Measurements from ENCODE around the gene DDO. TPM values are rescaled to one million over a fixed set of nuclear protein-coding genes. Genes with fewer than 3 reads are reported as not detected.

The DDO gene
- total and polyA plus RNA-seq, 9 of the 15 experiments (the other 6 are each of a cell fraction or from before 2014, with no cell fraction given), result not detected

- Histone ChIP-seq H3K9me3 (replicated peaks; ENCODE audit: control insufficient read depth, insufficient read depth, low read depth, low read length) (no peaks in the 10 kb centered on the region), H3K9me1 (ENCODE audit: control insufficient read depth, insufficient read depth, low read length) (no peaks in the 10 kb centered on the region), H3K36me3 (ENCODE audit: control insufficient read depth, insufficient read depth, low read length) (no peaks in the 10 kb centered on the region), H3K4me2 (ENCODE audit: insufficient read depth, low read length) (no peak overlapping the region), H3K4me1 (replicated peaks in 1 of 2; ENCODE audit: control insufficient read depth in 2 of 2, insufficient read depth in 2 of 2, low read length in 2 of 2) (no peaks in the 10 kb centered on the region), H3K27me3 (ENCODE audit: control insufficient read depth in 2 of 2, insufficient read depth in 2 of 2, low read length in 2 of 2) (peaks cover 8 to 19% of the 10 kb centered on the region in 2 experiments), H4K20me1 (replicated peaks; ENCODE audit: control insufficient read depth, insufficient read depth, low read length) (no peaks in the 10 kb centered on the region), H3K4me3 (no peak overlapping the region), H3K27ac (ENCODE audit: extremely low read depth, low read depth, low read length) (no peak overlapping the region), H2AFZ (ENCODE audit: low read depth, low read length) (no peak overlapping the region), H3K9ac (ENCODE audit: insufficient read depth in 1 of 2, low read depth in 2 of 2, low read length in 2 of 2) (no peak overlapping the region), H3K79me2 (ENCODE audit: control insufficient read depth, insufficient read depth, low read length) (no peaks in the 10 kb centered on the region)
- in situ Hi-C loops (cut with MboI) (no loop called here), intact Hi-C loops (cut with micrococcal nuclease) (no loop called here)
- ChIA-PET CTCF (ENCODE audit: low intra/inter-chr PET ratio) (no interaction called here), POLR2A (interaction anchor here (1.1 kb wide), 1 partner anchor 22 kb away, joined by 3 read pairs; no protein-coding TSS in a partner anchor)
- DNase-seq (ENCODE audit: extremely low read depth in 1 of 4, low spot score in 3 of 4) (no peak), ATAC-seq (no peak), FAIRE-seq (no peak)
- 1% methylated on average over 4 of the region's 4 CpGs for WGBS (ENCODE audit: insufficient coverage, low coverage, missing lambda C conversion rate)
- no TSS peak for BruUV-seq (replicated peaks)
- TF ChIP-seq KDM5B (IDR thresholded peaks at IDR 0.05; ENCODE audit: insufficient replicate concordance, low read depth, low read length), result no peak
- TF ChIP-seq RAD21 (CRISPR knock-in tag; conservative IDR thresholded peaks at IDR 0.05 in 1 of 2, IDR thresholded peaks at IDR 0.05 in 1 of 2), result no peak
- TF ChIP-seq ELF4 (CRISPR knock-in tag; IDR thresholded peaks at IDR 0.05), result no peak
- no peak for TF ChIP-seq ZMIZ1 (IDR thresholded peaks at IDR 0.05; ENCODE audit: low read depth in 2 of 2, low read length in 2 of 2)
- no peak for TF ChIP-seq HEY1 (CRISPR knock-in tag; IDR thresholded peaks at IDR 0.05; ENCODE audit: borderline replicate concordance)
- no peak for TF ChIP-seq ZNF175 (CRISPR knock-in tag; IDR thresholded peaks at IDR 0.05; ENCODE audit: low read depth)
- no peak for TF ChIP-seq MEF2A (IDR thresholded peaks at IDR 0.05; ENCODE audit: control insufficient read depth, low read depth, low read length)
- no peak for TF ChIP-seq GMEB1 (CRISPR knock-in tag; IDR thresholded peaks at IDR 0.05)
- no peak for TF ChIP-seq ATF7 (IDR thresholded peaks at IDR 0.05)
- no peak for TF ChIP-seq DMBX1 (CRISPR knock-in tag; IDR thresholded peaks at IDR 0.05; ENCODE audit: borderline replicate concordance)
- TF ChIP-seq ATF6 (CRISPR knock-in tag; IDR thresholded peaks at IDR 0.05), result no peak
- no peak for TF ChIP-seq MAZ (CRISPR knock-in tag; conservative IDR thresholded peaks at IDR 0.05 in 1 of 2, IDR thresholded peaks at IDR 0.05 in 1 of 2)
- TF ChIP-seq ELF2 (CRISPR knock-in tag; IDR thresholded peaks at IDR 0.05), result no peak
- TF ChIP-seq HIVEP1 (CRISPR knock-in tag; IDR thresholded peaks at IDR 0.05), result no peak
These were observed 24.7 kb upstream of the DDO start for GRCh38 chr6:110440026-110440425.
